ENCODE data around the gene PLEKHA5.
"Not testable (repeated sequence)": the region's sequence is repeated elsewhere in the genome, so short reads cannot be mapped to it uniquely, and the experiment has no call there.

PLEKHA5 gene

GRCh38 chr12:19382111-19382526, 252.6 kb downstream of the PLEKHA5 start:
- peak; percentile 70 for DNase-seq (ENCODE audit: low read depth)
- TF ChIP-seq CTCF (conservative IDR thresholded peaks at IDR 0.05; ENCODE audit: low read length) = no peak
- no peak overlapping the region for H3K4me3 ChIP-seq (ENCODE audit: low read length)

GRCh38 chr12:19382563-19382962, 253.0 kb downstream of the PLEKHA5 start:
- DNase-seq (ENCODE audit: low read depth) = no peak
- no peak for TF ChIP-seq CTCF (conservative IDR thresholded peaks at IDR 0.05; ENCODE audit: low read length)
- H3K4me3 ChIP-seq (ENCODE audit: low read length) = no peak overlapping the region

GRCh38 chr12:19387161-19387560, 257.6 kb downstream of the PLEKHA5 start:
- no peak for DNase-seq (ENCODE audit: low read depth)
- no peak overlapping the region for H3K4me3 ChIP-seq (ENCODE audit: low read length)
- TF ChIP-seq CTCF (conservative IDR thresholded peaks at IDR 0.05; ENCODE audit: low read length) = no peak

- no peak overlapping the region for H3K4me3 ChIP-seq (ENCODE audit: low read length)
- no peak for TF ChIP-seq CTCF (conservative IDR thresholded peaks at IDR 0.05; ENCODE audit: low read length)
- DNase-seq (ENCODE audit: low read depth) = peak; percentile 61
Observed at GRCh38 chr12:19388131-19388549, 258.6 kb downstream of the PLEKHA5 start.

- TF ChIP-seq CTCF (conservative IDR thresholded peaks at IDR 0.05; ENCODE audit: low read length) = no peak
- no peak for DNase-seq (ENCODE audit: low read depth)
- H3K4me3 ChIP-seq (ENCODE audit: low read length) = no peak overlapping the region
Observed at GRCh38 chr12:19390051-19390598, 260.6 kb downstream of the PLEKHA5 start.

- H3K4me3 ChIP-seq (ENCODE audit: low read length); DNase-seq (ENCODE audit: low read depth): not testable (repeated sequence)
Observed at GRCh38 chr12:19392644-19393043, 263.1 kb downstream of the PLEKHA5 start.

GRCh38 chr12:19394385-19394784, 264.9 kb downstream of the PLEKHA5 start:
- no peak for TF ChIP-seq CTCF (conservative IDR thresholded peaks at IDR 0.05; ENCODE audit: low read length)
- DNase-seq (ENCODE audit: low read depth) = no peak
- no peak overlapping the region for H3K4me3 ChIP-seq (ENCODE audit: low read length)

GRCh38 chr12:19397534-19397933, 268.0 kb downstream of the PLEKHA5 start:
- no peak for TF ChIP-seq CTCF (conservative IDR thresholded peaks at IDR 0.05; ENCODE audit: low read length)
- no peak for DNase-seq (ENCODE audit: low read depth)
- no peak overlapping the region for H3K4me3 ChIP-seq (ENCODE audit: low read length)

Data from AG10803 (cell line).